ENCODE data around the gene DHX35.

The DHX35 gene

GRCh38 chr20:39021748-39022147 is 59.6 kb downstream of the DHX35 start:
- ChIA-PET CTCF (interaction anchor here (1.0 kb wide), 1 partner anchor 27 kb away, joined by 3 read pairs; no protein-coding TSS in a partner anchor), POLR2A (no interaction called here)

DNA sequence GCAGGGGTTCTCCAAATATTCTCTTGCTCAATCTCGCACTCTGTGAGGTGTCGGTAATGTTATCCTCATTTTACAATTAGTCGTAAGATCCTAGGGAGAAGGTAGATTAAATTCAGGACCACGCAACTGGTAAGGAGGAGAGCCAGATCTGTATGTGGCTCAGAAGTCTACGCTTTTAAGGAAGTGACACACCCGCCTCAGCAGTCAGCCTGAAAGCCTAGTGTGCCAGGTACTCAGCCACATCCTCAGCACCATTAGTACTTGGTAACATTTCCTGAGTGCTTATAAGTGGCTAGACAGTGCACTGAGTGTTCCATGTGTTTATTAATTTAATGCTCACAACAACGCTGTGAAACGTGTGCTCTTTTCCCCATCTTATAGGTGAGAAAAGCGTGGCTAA is 63.7 kb downstream of the DHX35 start:
- TF ChIP-seq RBAK (tag by site-specific recombination; IDR thresholded peaks at IDR 0.05) (no peak), ZNF658 (tag by site-specific recombination; IDR thresholded peaks at IDR 0.05) (no peak), ZNF169 (tag by site-specific recombination; IDR thresholded peaks at IDR 0.05) (no peak), ZNF639 (tag by site-specific recombination; IDR thresholded peaks at IDR 0.05) (no peak), KLF10 (tag by site-specific recombination; IDR thresholded peaks at IDR 0.05) (no peak), ZNF10 (tag by site-specific recombination; IDR thresholded peaks at IDR 0.05) (no peak), ZIC2 (tag by site-specific recombination; IDR thresholded peaks at IDR 0.05) (no peak), ZNF777 (tag by site-specific recombination; IDR thresholded peaks at IDR 0.05; ENCODE audit: borderline replicate concordance) (no peak), BCL11B (tag by site-specific recombination; IDR thresholded peaks at IDR 0.05; ENCODE audit: low read depth) (no peak), YY2 (tag by site-specific recombination; IDR thresholded peaks at IDR 0.05) (no peak), GLIS1 (tag by site-specific recombination; IDR thresholded peaks at IDR 0.05) (no peak), ZBTB48 (tag by site-specific recombination; IDR thresholded peaks at IDR 0.05) (no peak), MEIS1 (CRISPR knock-in tag; IDR thresholded peaks at IDR 0.05; ENCODE audit: borderline replicate concordance) (no peak), ZNF549 (tag by site-specific recombination; IDR thresholded peaks at IDR 0.05) (no peak), ZNF785 (tag by site-specific recombination; IDR thresholded peaks at IDR 0.05) (no peak), ZNF138 (tag by site-specific recombination; IDR thresholded peaks at IDR 0.05; ENCODE audit: borderline replicate concordance) (no peak)
- ChIA-PET CTCF (interaction anchor here (0.6 to 1.2 kb wide), 2 partner anchors 25 to 50 kb away, joined by 4 read pairs; no protein-coding TSS in a partner anchor), POLR2A (no interaction called here)
- Histone ChIP-seq H3K36me3 (ENCODE audit: control insufficient read depth in 2 of 2, insufficient read depth in 1 of 2, low read length in 2 of 2) (peaks cover 4 to 61% of the 10 kb centered on the region in 2 experiments; a peak in 2 of 3 replicates), H3K9me3 (ENCODE audit: control insufficient read depth, insufficient read depth, low read depth, low read length) (no peaks in the 10 kb centered on the region), H3K4me1 (ENCODE audit: control insufficient read depth, insufficient read depth, low read length) (no peaks in the 10 kb centered on the region), H3K27ac (ENCODE audit: extremely low read depth, low read depth, low read length) (no peak overlapping the region), H3K4me3 (ENCODE audit: low read depth, low read length) (no peak overlapping the region)

More at GRCh38 chr20:39021748-39022147, 59.6 kb downstream of the DHX35 start:
- H3K9me3 ChIP-seq (ENCODE audit: control insufficient read depth, insufficient read depth, low read depth, low read length) = no peaks in the 10 kb centered on the region
- peaks cover 14 to 84% of the 10 kb centered on the region in 2 experiments; a peak in 2 of 3 replicates for H3K36me3 ChIP-seq (ENCODE audit: control insufficient read depth in 2 of 2, insufficient read depth in 1 of 2, low read length in 2 of 2)
- TF ChIP-seq MEIS1 (CRISPR knock-in tag; IDR thresholded peaks at IDR 0.05; ENCODE audit: borderline replicate concordance) (no peak), ZSCAN16 (tag by site-specific recombination; IDR thresholded peaks at IDR 0.05) (no peak), ZNF121 (tag by site-specific recombination; IDR thresholded peaks at IDR 0.05) (no peak), ZNF2 (tag by site-specific recombination; IDR thresholded peaks at IDR 0.05) (no peak), ZNF202 (tag by site-specific recombination; IDR thresholded peaks at IDR 0.05; ENCODE audit: borderline replicate concordance) (no peak), ZSCAN4 (tag by site-specific recombination; IDR thresholded peaks at IDR 0.05) (no peak), ZBTB17 (tag by site-specific recombination; IDR thresholded peaks at IDR 0.05) (no peak), GLI2 (tag by site-specific recombination; IDR thresholded peaks at IDR 0.05; ENCODE audit: borderline replicate concordance, low read depth) (no peak), SP2 (tag by site-specific recombination; IDR thresholded peaks at IDR 0.05) (no peak), ZNF433 (tag by site-specific recombination; IDR thresholded peaks at IDR 0.05; ENCODE audit: low read depth) (no peak), ZNF785 (tag by site-specific recombination; IDR thresholded peaks at IDR 0.05) (no peak), OVOL3 (tag by site-specific recombination; IDR thresholded peaks at IDR 0.05) (no peak), ZNF214 (tag by site-specific recombination; IDR thresholded peaks at IDR 0.05; ENCODE audit: borderline replicate concordance) (no peak), REPIN1 (tag by site-specific recombination; IDR thresholded peaks at IDR 0.05; ENCODE audit: low read depth) (no peak)
- TF ChIP-seq, protein P1, sequence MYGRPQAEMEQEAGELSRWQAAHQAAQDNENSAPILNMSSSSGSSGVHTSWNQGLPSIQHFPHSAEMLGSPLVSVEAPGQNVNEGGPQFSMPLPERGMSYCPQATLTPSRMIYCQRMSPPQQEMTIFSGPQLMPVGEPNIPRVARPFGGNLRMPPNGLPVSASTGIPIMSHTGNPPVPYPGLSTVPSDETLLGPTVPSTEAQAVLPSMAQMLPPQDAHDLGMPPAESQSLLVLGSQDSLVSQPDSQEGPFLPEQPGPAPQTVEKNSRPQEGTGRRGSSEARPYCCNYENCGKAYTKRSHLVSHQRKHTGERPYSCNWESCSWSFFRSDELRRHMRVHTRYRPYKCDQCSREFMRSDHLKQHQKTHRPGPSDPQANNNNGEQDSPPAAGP (tag by site-specific recombination; IDR thresholded peaks at IDR 0.05) = no peak
- TF ChIP-seq, protein P2, sequence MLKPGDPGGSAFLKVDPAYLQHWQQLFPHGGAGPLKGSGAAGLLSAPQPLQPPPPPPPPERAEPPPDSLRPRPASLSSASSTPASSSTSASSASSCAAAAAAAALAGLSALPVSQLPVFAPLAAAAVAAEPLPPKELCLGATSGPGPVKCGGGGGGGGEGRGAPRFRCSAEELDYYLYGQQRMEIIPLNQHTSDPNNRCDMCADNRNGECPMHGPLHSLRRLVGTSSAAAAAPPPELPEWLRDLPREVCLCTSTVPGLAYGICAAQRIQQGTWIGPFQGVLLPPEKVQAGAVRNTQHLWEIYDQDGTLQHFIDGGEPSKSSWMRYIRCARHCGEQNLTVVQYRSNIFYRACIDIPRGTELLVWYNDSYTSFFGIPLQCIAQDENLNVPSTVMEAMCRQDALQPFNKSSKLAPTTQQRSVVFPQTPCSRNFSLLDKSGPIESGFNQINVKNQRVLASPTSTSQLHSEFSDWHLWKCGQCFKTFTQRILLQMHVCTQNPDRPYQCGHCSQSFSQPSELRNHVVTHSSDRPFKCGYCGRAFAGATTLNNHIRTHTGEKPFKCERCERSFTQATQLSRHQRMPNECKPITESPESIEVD (tag by site-specific recombination; IDR thresholded peaks at IDR 0.05) = no peak
- TF ChIP-seq, protein P3, sequence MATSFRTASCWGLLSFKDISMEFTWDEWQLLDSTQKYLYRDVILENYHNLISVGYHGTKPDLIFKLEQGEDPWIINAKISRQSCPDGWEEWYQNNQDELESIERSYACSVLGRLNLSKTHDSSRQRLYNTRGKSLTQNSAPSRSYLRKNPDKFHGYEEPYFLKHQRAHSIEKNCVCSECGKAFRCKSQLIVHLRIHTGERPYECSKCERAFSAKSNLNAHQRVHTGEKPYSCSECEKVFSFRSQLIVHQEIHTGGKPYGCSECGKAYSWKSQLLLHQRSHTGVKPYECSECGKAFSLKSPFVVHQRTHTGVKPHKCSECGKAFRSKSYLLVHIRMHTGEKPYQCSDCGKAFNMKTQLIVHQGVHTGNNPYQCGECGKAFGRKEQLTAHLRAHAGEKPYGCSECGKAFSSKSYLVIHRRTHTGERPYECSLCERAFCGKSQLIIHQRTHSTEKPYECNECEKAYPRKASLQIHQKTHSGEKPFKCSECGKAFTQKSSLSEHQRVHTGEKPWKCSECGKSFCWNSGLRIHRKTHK (tag by site-specific recombination; IDR thresholded peaks at IDR 0.05) = no peak
- no peak overlapping the region for H3K27ac ChIP-seq (ENCODE audit: extremely low read depth, low read depth, low read length)
- no peak overlapping the region for H3K4me3 ChIP-seq (ENCODE audit: low read depth, low read length)
- H3K4me1 ChIP-seq (ENCODE audit: control insufficient read depth, insufficient read depth, low read length) = no peaks in the 10 kb centered on the region

Data from HEK293 (cell line).